ENCODE measurements around the gene MYO1C.

Gene MYO1C

DNA sequence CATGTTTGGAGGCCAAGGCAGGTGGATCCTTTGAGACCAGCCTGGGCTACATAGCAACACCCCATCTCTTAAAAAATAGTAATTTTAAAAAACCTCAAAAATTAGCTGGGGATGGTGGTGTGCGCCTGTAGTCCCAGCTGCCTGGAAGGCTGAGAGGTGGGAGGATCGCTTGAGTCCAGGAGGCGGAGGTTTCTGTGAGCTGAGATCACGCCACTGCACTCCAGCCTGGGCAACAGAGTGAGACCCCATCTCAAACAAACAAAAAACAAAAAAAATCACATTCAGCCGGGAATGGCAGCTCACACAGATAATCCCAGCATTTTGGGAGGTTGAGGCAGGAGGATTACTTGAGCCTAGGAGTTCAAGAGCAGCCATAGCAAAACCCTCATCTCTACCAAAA lies 76.1 kb downstream of the MYO1C start:
- no peak for DNase-seq

DNA sequence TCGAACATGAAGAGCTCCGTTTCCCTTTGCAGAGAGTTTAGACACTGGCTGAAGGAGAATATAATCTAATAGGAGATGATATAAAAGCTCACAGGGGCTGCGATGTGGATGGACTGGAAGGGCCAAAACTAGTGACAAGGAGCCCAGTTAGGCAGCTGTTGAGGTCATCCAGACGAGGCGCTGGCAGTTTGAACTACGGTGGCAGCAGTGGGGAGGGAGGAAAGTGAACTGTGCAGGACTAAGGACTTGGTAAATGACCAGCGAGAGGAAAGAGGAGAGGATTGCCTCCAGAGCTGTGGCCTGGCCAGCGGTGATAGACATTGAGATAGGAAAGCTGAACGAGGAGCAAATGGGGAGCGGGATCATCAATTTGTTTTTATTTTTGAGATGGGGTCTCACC lies 77.9 kb downstream of the MYO1C start:
- DNase-seq, result no peak
